Measurements from ENCODE around the gene HS3ST5. TPM values are rescaled to one million over a fixed set of nuclear protein-coding genes. Genes with fewer than 3 reads are reported as not detected.

HS3ST5 gene
- total RNA-seq, 1 experiment from 2014 or later, result 0.29 TPM

GRCh38 chr6:114157848-114158247 lies 185.0 kb downstream of the HS3ST5 start:
- Histone ChIP-seq H3K4me3 (ENCODE audit: low read depth, low read length) (no peak overlapping the region), H3K27me3 (replicated peaks; ENCODE audit: control insufficient read depth, insufficient read depth, low read length) (no peaks in the 10 kb centered on the region), H3K4me1 (no peaks in the 10 kb centered on the region), H3K36me3 (ENCODE audit: control insufficient read depth, insufficient read depth, low read length) (no peaks in the 10 kb centered on the region), H3K9me3 (no peaks in the 10 kb centered on the region)
- Mint-ChIP-seq H3K36me3 (ENCODE audit: insufficient read depth, unreplicated experiment) (no peaks in the 10 kb centered on the region), H3K27ac (ENCODE audit: unreplicated experiment) (no peak overlapping the region), H3K4me1 (ENCODE audit: low read depth, unreplicated experiment) (peaks cover 6% of the 10 kb centered on the region), H3K27me3 (ENCODE audit: insufficient read depth, unreplicated experiment) (no peaks in the 10 kb centered on the region), H3K9me3 (ENCODE audit: unreplicated experiment) (no peaks in the 10 kb centered on the region), H3K4me3 (ENCODE audit: unreplicated experiment) (no peak overlapping the region)
- intact Hi-C loops (cut with micrococcal nuclease; ENCODE audit: unreplicated experiment), result no loop called here
- no TSS peak for BruUV-seq (replicated peaks)
- ChIA-PET POLR2A (no interaction called here), CTCF (interaction anchor here (1.0 kb wide), 1 partner anchor 49 kb away, joined by 3 read pairs; no protein-coding TSS in a partner anchor)
- no peak for TF ChIP-seq CTCF (IDR thresholded peaks at IDR 0.05; ENCODE audit: insufficient read depth in 1 of 2, low read depth in 1 of 2, low read length in 1 of 2, severe bottlenecking in 1 of 2, unreplicated experiment in 1 of 2)
- no peak for DNase-seq

- Mint-ChIP-seq H3K4me1 (ENCODE audit: low read depth, unreplicated experiment) (peaks cover 7% of the 10 kb centered on the region), H3K36me3 (ENCODE audit: insufficient read depth, unreplicated experiment) (no peaks in the 10 kb centered on the region), H3K27ac (ENCODE audit: unreplicated experiment) (no peak overlapping the region), H3K4me3 (ENCODE audit: unreplicated experiment) (no peak overlapping the region), H3K9me3 (ENCODE audit: unreplicated experiment) (no peaks in the 10 kb centered on the region), H3K27me3 (ENCODE audit: insufficient read depth, unreplicated experiment) (no peaks in the 10 kb centered on the region)
- H3K4me3 ChIP-seq (ENCODE audit: low read depth, low read length), result no peak overlapping the region
- intact Hi-C loops (cut with micrococcal nuclease; ENCODE audit: unreplicated experiment), result no loop called here
- no peak for TF ChIP-seq CTCF (IDR thresholded peaks at IDR 0.05; ENCODE audit: insufficient read depth in 1 of 2, low read depth in 1 of 2, low read length in 1 of 2, severe bottlenecking in 1 of 2, unreplicated experiment in 1 of 2)
- no peaks in the 10 kb centered on the region for H3K4me1 ChIP-seq
- H3K9me3 ChIP-seq, result no peaks in the 10 kb centered on the region
- ChIA-PET CTCF (no interaction called here), POLR2A (no interaction called here)
- BruUV-seq (replicated peaks), result no TSS peak
- no peak for DNase-seq
- no peaks in the 10 kb centered on the region for H3K36me3 ChIP-seq (ENCODE audit: control insufficient read depth, insufficient read depth, low read length)
- H3K27me3 ChIP-seq (replicated peaks; ENCODE audit: control insufficient read depth, insufficient read depth, low read length), result no peaks in the 10 kb centered on the region
Observed at GRCh38 chr6:114155763-114156162, 187.1 kb downstream of the HS3ST5 start.

GRCh38 chr6:114154812-114155211 lies 188.0 kb downstream of the HS3ST5 start:
- CTCF ChIA-PET, result no interaction called here
- H3K36me3 ChIP-seq (ENCODE audit: control insufficient read depth, insufficient read depth, low read length), result no peaks in the 10 kb centered on the region
- Mint-ChIP-seq H3K27ac (ENCODE audit: unreplicated experiment) (no peak overlapping the region), H3K4me1 (ENCODE audit: low read depth, unreplicated experiment) (peaks cover 14% of the 10 kb centered on the region), H3K36me3 (ENCODE audit: insufficient read depth, unreplicated experiment) (no peaks in the 10 kb centered on the region), H3K4me3 (ENCODE audit: unreplicated experiment) (no peak overlapping the region), H3K9me3 (ENCODE audit: unreplicated experiment) (no peaks in the 10 kb centered on the region), H3K27me3 (ENCODE audit: insufficient read depth, unreplicated experiment) (no peaks in the 10 kb centered on the region)
- no peaks in the 10 kb centered on the region for H3K27me3 ChIP-seq (replicated peaks; ENCODE audit: control insufficient read depth, insufficient read depth, low read length)
- H3K9me3 ChIP-seq, result no peaks in the 10 kb centered on the region
- BruUV-seq (replicated peaks), result no TSS peak
- H3K4me3 ChIP-seq (ENCODE audit: low read depth, low read length), result no peak overlapping the region
- intact Hi-C loops (cut with micrococcal nuclease; ENCODE audit: unreplicated experiment), result no loop called here
- no peaks in the 10 kb centered on the region for H3K4me1 ChIP-seq
- no peak for DNase-seq
- POLR2A ChIA-PET, result no interaction called here
- TF ChIP-seq CTCF (IDR thresholded peaks at IDR 0.05; ENCODE audit: insufficient read depth in 1 of 2, low read depth in 1 of 2, low read length in 1 of 2, severe bottlenecking in 1 of 2, unreplicated experiment in 1 of 2), result no peak
